GM18519 (cell line): ENCODE measurements around the gene SH3BGRL3.
"Not testable (repeated sequence)": the region's sequence is repeated elsewhere in the genome, so short reads cannot be mapped to it uniquely, and the experiment has no call there.

ENCODE experiments used
- ATAC-seq: cut with Tn5 transposase; IDR thresholded peaks from one replicate; pipeline ENCODE4 v1.9.1; 2021; ENCODE audit warnings: mild to moderate bottlenecking, moderate library complexity; ENCODE audit not compliant: unreplicated experiment, low FRiP score

The SH3BGRL3 gene

DNA sequence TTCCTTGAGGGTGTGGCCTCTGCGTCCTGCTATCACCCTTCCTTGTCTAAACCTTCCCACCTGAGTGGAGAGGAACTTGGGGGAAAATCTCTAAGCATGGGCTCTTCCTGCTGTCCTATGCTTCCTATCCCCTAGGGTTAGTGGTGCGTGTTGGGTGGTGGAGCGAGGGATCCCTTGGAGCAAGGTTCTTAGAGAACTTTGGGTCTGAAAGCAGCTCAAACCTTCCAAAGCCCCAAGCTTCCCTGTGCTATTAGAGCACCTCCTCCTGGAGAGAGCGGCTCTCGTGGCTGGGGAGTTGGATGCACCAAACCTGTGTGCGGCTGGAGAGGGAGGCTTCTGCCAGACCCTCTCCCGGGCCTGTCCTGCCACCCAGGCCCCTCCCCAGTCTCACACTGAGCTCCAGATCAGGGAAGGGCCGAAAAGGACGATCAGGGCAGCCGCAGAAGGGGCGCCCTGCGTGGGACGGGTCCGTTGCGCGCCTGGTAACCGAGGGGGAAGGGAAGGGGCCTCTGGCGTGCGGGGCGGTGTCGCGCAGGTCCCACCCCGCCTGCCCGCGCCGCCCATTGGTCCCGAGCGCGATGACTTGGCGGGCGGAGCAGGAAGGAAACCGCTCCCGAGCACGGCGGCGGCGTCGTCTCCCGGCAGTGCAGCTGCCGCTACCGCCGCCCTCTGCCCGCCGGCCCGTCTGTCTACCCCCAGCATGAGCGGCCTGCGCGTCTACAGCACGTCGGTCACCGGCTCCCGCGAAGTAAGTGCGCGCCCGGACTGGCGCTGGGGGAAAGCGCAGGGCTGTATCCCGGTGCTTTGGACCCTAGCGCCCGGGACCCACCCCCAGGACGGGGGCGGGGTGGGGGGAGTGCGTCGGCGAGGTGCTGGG is at the start of gene SH3BGRL3:
TSS of gene SH3BGRL3 (plus strand) at position 631 of the 877 bp plus-strand sequence. CDS start at position 701, 70 bp downstream.
- ATAC-seq, result no peak

- not testable (repeated sequence) for ATAC-seq
Observed at GRCh38 chr1:26230682-26231081, 49.2 kb upstream of the SH3BGRL3 start.

DNA sequence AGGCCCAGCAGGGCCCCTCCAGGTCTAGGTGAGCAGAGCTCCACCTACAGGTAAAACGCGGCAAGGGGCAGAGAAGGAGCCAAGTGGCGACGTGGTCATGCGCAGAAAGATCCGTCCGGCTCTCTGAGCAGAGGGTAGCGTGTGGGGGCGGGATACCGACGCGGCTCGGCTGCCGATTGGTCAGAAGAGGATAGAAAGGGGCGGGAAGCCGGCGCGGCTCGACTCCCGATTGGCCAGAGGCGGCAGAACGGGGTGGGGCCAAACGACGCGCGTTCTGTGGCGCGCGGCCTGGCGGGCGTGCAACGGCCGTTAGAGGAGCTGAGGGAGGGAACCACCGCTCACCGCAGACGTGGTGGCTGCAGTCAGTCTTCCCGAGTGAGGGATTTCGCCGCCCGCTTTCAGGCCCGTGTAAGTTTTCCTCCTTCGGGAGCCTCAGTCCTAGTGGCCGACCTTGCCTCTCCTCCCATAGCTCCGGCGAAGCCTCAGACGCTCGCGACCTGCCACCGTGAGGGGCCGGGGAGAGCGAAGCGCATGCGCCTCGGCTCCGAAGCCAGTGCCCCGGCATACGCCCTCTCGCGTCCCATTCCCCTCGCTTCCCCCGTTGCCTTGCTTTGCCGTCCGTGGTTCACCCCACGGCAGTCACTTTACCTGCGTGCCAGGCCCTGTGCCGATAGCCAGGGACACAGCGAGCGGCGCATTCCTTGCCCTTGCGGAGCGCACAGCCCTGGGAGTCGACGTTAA is 45.8 kb upstream of the SH3BGRL3 start, which contains the start of gene CEP85:
TSS of gene CEP85 (plus strand) at position 298 of the 741 bp plus-strand sequence. CDS start 5,584 bp downstream, outside the sequence.
- peak; percentile 81 for ATAC-seq

DNA sequence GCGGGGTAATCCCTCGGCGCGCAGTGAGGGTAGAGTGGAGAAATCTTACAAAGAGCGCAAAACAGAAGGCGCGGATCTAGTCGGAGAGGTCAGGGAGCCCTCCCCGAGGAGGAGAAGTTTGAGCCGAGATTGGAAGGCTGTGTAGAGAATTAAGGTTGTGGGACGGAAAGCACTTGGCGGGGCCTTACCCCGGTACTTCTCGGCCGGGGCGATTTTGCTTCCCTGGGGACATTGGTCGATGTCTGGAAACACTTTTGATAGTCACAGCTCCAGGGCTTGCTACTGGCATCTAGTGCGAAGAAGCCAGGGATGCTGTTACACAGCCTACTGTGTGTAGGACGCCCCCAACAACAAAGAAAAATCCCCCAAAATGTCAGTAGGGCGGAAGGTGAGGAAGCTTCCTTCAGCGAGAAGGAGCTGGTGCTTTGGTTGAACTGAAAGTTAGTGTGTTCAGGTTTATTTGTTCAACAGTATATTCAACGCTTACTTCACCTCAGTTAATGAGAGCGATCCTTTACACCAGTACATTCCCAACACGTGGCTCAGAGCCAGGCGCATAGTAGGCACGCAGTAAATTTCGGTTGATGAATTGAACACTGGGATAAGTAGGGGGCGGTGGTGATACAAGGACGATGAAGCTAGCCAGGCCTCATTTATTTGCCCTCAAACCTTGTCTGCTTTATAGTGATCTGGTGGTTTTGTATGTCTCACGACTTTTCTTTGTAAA is 45.1 kb upstream of the SH3BGRL3 start:
- no peak for ATAC-seq

- ATAC-seq, result no peak
Observed at GRCh38 chr1:26237230-26237966, 42.5 kb upstream of the SH3BGRL3 start.

DNA sequence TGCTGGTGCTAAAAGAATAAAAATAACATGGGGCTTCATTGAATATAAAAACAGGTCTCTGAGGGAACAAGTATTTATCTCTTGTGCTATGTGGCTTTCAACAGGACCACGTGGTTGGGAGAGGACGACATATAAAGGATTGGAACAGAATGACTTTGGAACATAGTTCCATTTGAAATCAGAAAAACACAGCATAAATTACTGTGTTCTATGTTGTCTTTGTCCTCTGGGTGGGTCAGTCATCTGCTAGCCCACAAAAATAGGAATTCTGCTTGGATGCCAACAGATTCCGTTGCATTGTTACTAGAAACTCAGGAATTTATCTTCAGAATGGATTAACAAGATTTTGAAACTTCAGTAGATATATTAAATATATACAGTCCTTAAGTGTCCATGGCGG is 40.0 kb upstream of the SH3BGRL3 start:
- ATAC-seq, result no peak

GRCh38 chr1:26252718-26253117 is 27.2 kb upstream of the SH3BGRL3 start:
- no peak for ATAC-seq

- no peak for ATAC-seq
Observed at GRCh38 chr1:26254404-26254803, 25.5 kb upstream of the SH3BGRL3 start.

- no peak for ATAC-seq
Observed at GRCh38 chr1:26257222-26257621, 22.7 kb upstream of the SH3BGRL3 start.

DNA sequence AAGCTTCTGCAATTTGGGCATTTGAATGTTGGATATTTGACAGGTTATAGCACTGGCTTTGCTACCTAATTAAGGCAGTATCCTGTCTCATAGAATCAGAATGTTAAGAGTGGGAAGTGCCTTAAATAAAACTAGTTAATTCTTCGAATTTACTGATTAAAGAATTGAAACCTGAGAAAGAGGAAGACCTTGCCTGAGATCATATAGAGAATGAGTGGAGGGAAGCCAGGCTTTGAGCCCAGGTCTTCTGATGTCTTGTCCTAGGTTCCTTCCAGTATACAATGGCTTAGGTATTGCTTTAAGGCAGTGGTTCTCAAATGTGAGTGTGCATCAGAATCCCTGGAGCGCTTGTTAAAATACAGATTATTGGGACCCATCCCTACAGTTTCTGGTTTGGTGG is 20.9 kb upstream of the SH3BGRL3 start:
- no peak for ATAC-seq

DNA sequence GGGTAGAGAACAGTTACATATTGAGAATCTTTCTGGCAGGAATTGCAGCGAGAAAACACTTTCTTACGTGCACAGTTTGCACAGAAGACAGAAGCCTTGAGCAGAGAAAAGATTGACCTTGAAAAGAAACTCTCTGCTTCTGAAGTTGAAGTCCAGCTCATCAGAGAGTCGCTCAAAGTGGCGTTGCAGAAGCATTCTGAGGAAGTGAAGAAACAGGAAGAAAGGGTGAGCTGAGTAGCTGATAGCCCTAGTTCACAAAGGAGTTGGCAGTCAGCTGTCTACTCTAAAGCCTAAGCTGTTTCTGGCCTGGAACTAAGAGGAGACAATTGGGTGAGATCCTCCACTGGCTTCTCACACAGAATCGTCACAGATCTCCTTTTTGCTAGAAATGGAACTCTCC is 20.3 kb upstream of the SH3BGRL3 start:
- no peak for ATAC-seq

- ATAC-seq, result no peak
Observed at GRCh38 chr1:26263212-26263611, 16.7 kb upstream of the SH3BGRL3 start.

- no peak for ATAC-seq
Observed at GRCh38 chr1:26265405-26265804, 14.5 kb upstream of the SH3BGRL3 start.

DNA sequence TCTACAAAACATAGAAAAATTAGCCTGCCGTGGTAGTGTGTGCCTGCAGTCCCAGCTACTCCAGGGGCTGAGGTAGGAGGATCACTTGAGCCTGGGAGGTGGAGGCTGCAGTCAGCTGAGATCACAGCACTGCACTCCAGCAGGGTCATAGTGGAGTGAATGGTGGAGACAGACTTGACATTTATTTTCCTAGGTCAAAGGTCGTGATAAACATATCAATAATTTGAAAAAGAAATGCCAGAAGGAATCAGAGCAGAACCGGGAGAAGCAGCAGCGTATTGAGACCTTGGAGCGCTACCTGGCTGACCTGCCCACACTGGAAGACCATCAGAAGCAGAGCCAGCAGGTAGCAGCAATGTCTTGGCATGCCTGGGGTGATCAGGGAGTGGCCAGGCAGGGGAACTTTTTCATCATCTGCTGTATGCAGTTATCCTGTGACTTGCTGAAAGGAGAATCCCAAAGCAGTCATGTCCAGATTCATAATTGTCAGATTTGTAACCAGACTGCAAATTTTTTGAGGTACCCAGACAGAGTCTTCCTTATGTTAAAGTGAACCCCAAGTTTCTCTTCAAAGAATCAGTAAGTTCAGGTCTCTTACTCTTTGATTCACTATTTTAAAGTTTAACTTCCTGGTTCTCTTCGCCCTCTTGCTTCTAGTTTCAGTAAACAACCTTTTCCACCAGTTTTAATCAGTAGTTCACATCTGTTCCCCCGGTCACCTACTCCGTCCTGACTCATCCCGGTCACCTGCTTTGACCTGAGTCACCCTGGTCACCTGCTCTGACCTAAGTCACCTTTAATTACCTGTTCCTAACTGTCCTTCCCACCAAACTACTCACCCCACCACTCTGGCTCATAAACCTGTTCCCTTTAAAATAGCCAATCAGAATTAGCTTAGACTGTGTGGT is 11.3 kb upstream of the SH3BGRL3 start:
- ATAC-seq, result no peak

GRCh38 chr1:26269198-26269550 is 10.7 kb upstream of the SH3BGRL3 start:
- ATAC-seq, result no peak

DNA sequence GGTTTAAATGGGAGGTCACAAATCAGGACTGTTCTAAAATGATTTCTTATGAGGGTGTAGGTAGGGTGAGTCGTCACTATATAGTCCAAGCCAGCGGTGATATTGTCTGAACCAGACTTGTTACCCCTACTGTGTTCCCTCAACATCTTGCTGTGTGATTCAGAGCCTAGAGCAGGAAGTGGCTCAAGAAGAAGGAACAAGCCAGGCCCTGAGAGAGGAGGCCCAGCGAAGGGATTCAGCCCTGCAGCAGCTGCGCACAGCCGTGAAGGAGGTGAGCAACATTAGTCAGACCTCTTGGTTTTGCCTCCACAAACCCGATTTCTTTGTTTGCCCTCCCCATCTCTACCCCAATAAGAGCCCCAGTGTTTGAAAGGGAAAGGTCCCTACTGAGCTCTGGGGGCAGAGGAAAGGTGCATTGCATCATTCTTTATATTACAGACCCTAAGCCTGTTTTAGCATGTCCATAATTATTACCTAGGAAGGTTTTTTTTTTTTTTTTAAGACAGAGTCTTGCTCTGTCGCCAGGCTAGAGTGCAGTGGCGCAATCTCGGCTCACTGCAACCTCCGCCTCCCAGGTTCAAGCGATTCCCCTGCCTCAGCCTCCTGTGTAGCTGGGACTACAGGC is 5.0 kb upstream of the SH3BGRL3 start:
- ATAC-seq, result no peak

DNA sequence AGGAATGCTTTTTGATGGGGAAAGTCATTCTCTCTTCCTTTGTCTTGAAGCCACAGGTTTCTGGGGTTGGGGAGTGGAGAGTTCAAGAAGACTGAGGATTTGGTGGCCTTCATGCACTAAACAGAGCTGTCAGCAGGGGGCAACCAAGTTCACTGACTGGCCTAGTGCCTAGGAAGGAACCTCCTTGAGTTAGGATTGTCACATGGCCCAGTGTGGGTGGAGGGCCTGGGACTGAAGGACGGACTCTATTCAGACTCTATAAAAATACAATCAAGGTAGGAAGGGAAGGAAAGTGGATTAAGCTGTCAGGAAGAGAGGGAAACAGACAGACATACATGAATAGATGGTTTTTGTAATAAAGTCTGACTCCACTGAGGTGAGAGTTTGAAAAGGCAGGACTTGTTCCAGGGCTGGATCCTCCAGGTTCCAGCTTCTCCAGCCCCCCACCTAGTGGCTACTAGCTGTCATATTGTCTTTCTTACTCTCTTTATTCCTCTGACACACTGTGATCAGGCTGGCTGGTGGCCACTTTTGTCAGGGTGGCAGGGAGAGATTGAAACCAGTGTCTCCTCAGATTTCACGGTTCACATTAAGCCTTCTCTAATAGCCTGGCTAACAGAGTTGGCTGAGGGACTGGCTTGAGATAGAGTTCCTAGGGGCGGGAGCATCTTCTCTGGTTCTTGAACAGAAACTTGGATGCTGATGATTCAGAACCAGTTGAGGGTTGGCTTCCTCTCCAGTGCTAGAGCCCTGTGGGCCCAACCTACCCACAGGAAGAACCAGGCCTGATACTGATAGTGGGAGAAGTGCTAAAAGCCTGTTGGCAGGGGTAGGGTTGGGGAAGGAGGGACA is 4.1 kb upstream of the SH3BGRL3 start:
- no peak for ATAC-seq

- no peak for ATAC-seq
Observed at GRCh38 chr1:26276432-26276838, 3.5 kb upstream of the SH3BGRL3 start.
